ENCODE measurements around the gene VWDE. TPM values are rescaled to one million over a fixed set of nuclear protein-coding genes. Genes with fewer than 3 reads are reported as not detected.
"Not testable (repeated sequence)": the region's sequence is repeated elsewhere in the genome, so short reads cannot be mapped to it uniquely, and the experiment has no call there.

The VWDE gene
- total RNA-seq, 2 experiments from 2014 or later, result 0.84 to 1.6 TPM

GRCh38 chr7:12407652-12408051 lies 4.0 kb upstream of the VWDE start:
- CTCF ChIA-PET, POLR2A ChIA-PET: not testable (repeated sequence)

GRCh38 chr7:12402365-12402725 lies 1.3 kb downstream of the VWDE start:
- CTCF ChIA-PET, result no interaction called here
- POLR2A ChIA-PET, result no interaction called here

DNA sequence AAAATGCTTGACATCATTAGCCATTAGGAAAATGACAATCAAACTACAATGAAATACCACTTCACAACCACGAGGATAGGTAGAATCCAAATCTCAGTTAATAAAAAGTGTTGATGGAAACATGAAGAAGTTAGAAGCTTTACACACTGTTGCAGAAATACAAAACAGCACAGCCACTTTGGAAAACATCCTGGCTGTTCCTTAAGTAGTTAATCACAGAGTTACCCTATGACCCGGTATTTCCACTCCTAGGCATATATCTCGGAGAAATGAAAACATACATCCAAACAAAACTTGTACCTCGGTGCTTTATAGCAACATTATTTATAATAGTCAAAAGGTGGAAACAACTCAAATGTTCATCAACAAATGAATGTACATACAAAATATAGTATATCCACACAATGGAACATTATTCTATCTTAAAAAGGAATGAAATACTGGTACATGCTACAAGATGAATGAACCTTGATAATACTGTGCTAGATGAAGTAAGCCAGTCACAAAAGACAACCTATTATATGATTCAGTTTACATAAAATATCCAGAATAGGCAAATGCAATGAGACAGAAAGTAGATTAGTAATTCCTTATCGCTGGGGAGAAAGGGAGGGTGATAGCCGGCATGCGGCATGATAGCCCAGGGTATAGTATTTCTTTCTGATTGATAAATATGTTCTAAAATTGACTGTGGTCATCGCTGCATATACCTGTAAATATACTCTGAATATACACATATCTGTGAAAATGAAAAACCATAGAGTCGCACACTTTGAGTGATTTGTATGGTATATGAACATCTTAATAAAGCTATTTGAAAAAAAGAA lies 1.9 kb downstream of the VWDE start:
- CTCF ChIA-PET, result no interaction called here
- POLR2A ChIA-PET, result no interaction called here

- POLR2A ChIA-PET, result no interaction called here
- CTCF ChIA-PET, result no interaction called here
These were observed 5.5 kb downstream of the VWDE start for GRCh38 chr7:12398186-12398585.

DNA sequence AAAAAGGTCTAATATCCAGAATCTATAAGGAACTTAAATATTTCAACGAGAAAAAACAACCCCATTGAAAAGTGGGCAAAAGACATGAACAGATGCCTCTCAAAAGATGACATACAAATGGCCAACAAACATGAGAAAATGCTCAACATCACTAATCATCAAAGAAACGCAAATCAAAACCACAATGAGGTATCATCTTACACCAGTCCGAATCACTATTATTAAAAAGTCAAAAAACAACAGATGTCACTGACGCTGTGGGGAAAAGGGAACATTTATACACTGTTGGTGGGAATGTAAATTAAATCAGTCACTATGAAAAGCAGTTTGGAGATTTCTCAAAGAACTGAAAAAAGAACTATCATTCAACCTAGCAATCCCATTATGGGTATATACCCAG lies 6.0 kb downstream of the VWDE start:
- ChIA-PET POLR2A (no interaction called here), CTCF (no interaction called here)

- CTCF ChIA-PET, result not testable (repeated sequence)
These were observed 7.0 kb downstream of the VWDE start for GRCh38 chr7:12396670-12397069.

GRCh38 chr7:12391922-12392615 lies 11.6 kb downstream of the VWDE start:
- CTCF ChIA-PET, result interaction anchor here (0.7 kb wide), 1 partner anchor 582 kb away, joined by 3 read pairs; no protein-coding TSS in a partner anchor
- POLR2A ChIA-PET, result no interaction called here

More at GRCh38 chr7:12396670-12397069, 7.0 kb downstream of the VWDE start:
- POLR2A ChIA-PET, result not testable (repeated sequence)

GRCh38 chr7:12389089-12389700 lies 14.5 kb downstream of the VWDE start:
- ChIA-PET CTCF (interaction anchor here (0.5 to 0.8 kb wide), 2 partner anchors 65 to 102 kb away, joined by 3 read pairs; no protein-coding TSS in a partner anchor), POLR2A (no interaction called here)

GRCh38 chr7:12386313-12386740 lies 17.3 kb downstream of the VWDE start:
- ChIA-PET CTCF (no interaction called here), POLR2A (no interaction called here)

DNA sequence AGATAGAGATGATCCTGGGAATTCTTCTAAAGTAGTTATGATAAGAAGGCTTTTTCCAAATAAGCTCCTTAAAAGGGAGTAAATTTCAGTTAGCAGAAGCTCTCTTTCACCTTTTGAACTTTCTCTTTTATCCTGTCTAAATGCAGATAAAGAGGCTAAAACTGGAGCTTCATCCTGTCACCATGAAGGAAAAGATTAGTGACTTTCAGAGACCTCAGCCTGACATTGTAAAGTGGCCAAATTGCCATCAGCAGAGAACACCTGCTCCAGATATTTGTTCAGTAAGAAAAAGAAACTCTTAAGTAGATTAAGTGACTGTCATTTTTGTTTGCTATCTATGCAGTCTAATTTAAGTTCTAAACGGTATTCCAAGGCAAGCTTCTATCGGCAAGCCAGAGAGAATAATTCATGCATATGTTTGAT lies 18.3 kb downstream of the VWDE start:
- CTCF ChIA-PET, result no interaction called here
- POLR2A ChIA-PET, result no interaction called here

GRCh38 chr7:12383377-12383776 lies 20.3 kb downstream of the VWDE start:
- ChIA-PET POLR2A (no interaction called here), CTCF (no interaction called here)

DNA sequence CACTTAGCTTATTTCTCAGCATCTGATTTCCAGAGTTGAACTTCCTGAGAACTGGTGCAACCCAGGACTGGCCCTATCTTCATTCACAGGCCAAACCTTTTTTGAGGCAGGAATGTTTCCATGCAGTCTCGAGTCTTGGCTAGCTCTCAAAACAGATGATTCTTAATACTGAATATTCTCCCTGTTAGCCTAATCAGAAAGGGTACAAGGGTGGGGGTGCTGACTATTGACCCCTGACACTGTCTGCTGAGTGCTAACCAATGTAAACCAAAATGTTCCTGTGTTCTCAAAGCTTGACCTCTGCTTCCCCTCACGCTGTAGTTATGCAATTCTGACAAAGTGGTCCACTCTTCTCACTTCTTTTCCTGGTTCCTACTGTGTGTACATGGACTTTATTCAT lies 25.3 kb downstream of the VWDE start:
- ChIA-PET CTCF (no interaction called here), POLR2A (no interaction called here)

DNA sequence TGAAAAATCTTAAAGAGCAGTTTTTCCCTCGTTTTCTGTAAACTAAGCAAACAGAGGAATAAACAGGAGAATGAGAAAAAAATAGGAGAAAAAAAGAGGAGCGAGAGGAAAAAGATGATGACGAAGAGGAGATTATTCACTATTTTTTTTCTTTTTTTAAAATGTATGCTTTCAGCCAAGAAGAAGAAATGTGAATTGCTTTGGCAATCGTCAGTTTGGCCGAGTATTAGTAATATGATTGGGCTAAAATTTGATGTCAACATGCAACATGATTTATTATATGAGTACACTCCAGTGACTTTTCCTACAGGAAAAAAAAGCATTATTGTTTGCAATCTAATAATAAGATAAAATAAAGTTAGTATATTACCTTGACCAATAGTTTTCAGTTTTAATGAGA lies 26.3 kb downstream of the VWDE start:
- CTCF ChIA-PET, result no interaction called here

DNA sequence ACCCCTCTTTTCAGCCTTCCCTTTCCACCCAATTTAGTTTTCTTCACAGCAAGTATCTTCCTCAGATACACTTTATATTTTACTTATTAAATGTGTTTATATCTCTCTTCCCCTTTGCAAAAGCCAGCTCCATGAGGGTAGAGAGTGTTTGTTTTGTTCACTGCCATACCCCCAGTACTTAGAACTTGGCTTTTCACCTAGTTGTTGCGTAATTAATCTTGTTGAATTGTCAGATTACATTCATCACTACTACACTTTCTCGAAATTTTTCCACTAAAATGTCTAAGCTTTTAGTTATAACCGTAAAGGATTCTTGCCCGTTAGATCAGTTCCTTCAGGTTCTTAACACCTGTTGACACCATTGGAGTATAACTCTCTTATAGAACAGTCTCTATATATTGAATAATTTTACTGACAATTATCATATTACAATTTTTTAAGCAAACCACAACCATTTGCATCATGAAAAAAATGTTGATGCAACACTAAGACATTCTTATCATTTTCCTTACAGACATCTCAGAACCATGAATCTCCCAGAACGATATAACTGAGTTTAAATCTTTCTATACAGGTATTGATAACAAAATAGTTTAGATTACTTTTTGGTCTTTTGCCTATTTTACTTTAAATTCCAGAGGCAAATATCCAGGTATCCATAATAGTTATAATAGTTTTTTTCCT lies 29.9 kb downstream of the VWDE start:
- CTCF ChIA-PET, result no interaction called here
- POLR2A ChIA-PET, result no interaction called here

More for the DNA sequence above, 26.3 kb downstream of the VWDE start:
- POLR2A ChIA-PET, result no interaction called here

DNA sequence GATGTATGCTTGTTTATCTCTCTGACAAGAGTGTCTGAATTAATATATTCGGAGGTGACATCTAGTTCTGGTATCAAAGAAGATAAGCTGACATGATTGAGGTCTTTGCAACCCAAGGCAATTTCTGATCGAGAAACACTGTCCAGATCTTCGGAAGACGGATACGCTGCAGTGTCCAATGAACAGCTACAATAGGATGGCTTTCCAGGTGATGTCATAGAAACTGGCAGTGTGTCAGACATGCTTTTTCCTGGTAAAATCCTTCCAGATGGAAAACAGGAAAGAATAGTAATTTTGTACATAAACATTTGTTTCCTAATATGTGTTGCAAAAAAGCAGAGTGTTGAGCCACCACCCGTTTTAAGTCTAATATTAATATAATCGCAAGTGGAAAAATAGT lies 33.4 kb downstream of the VWDE start:
- ChIA-PET CTCF (no interaction called here), POLR2A (no interaction called here)

GRCh38 chr7:12369756-12370155 lies 33.9 kb downstream of the VWDE start:
- ChIA-PET CTCF (no interaction called here), POLR2A (no interaction called here)

DNA sequence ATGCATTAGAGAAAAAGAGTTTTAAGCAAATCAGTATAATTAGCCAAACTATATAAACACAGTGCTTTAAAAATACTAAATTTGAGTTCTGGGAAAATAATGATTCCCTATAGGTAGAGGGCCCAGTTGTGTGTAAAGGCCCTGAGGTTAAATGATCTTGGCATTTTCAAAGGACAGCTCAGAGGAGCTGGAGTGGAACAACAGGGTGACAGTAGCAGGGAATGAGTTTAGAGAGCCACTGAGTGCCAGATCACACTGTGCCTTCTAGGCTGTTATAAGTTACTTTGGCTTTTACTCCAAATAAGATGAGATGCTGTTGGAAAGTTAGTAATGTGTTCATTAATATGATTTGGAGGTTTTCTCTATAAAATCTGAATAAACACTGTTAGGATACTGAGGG lies 34.6 kb downstream of the VWDE start:
- POLR2A ChIA-PET, result no interaction called here

GRCh38 chr7:12360948-12361347 lies 42.7 kb downstream of the VWDE start:
- ChIA-PET POLR2A (no interaction called here), CTCF (no interaction called here)

More for the DNA sequence above, 34.6 kb downstream of the VWDE start:
- CTCF ChIA-PET, result no interaction called here

- ChIA-PET CTCF (no interaction called here), POLR2A (no interaction called here)
These were observed 45.0 kb downstream of the VWDE start for GRCh38 chr7:12358694-12359093.

- ChIA-PET POLR2A (no interaction called here), CTCF (no interaction called here)
These were observed 46.2 kb downstream of the VWDE start for GRCh38 chr7:12357508-12357907.

DNA sequence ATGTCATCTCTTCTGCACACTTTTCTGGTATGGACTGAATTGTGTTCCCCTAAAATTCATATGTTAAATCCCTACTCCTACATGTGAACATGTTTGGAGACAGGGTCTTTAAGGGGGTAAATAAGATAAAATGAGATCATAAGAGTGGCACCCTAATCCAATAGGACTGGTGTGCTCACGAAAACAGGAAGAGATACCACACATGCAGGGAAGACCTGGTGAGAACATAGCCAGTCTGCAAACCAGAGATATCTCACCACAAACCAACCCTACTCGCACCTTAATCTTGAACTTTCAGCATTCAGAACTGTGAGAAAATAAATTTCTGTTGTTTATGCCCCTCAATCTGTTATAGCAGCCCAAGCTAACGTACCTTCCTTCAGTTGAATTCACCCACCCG lies 51.8 kb downstream of the VWDE start:
- CTCF ChIA-PET, result no interaction called here

More for the DNA sequence above, 51.8 kb downstream of the VWDE start:
- POLR2A ChIA-PET, result no interaction called here

All from activated CD8-positive, alpha-beta memory T cell treated with anti-CD3 and anti-CD28 coated beads for 36 hours (primary cell).